GM21737 (cell line): ENCODE measurements around the gene ADAM10.

Experiments
- ATAC-seq: cut with Tn5 transposase; IDR thresholded peaks from one replicate; pipeline ENCODE4 v1.9.1; 2021; ENCODE audit warnings: mild to moderate bottlenecking, moderate library complexity; ENCODE audit not compliant: unreplicated experiment

Gene ADAM10

GRCh38 chr15:58726867-58727266, 22.6 kb downstream of the ADAM10 start:
- ATAC-seq = no peak

- peak; percentile 83 for ATAC-seq
These were observed 25.0 kb downstream of the ADAM10 start for GRCh38 chr15:58724466-58724865.

- ATAC-seq = no peak
These were observed 32.1 kb downstream of the ADAM10 start for GRCh38 chr15:58717357-58717756.

- ATAC-seq = no peak
These were observed 33.5 kb downstream of the ADAM10 start for GRCh38 chr15:58716027-58716426.

GRCh38 chr15:58715266-58715917, 34.1 kb downstream of the ADAM10 start:
- ATAC-seq = no peak

- ATAC-seq = no peak
These were observed 38.8 kb downstream of the ADAM10 start for GRCh38 chr15:58710701-58711100.

- no peak for ATAC-seq
These were observed 42.1 kb downstream of the ADAM10 start for GRCh38 chr15:58707397-58707796.

GRCh38 chr15:58705105-58705504, 44.4 kb downstream of the ADAM10 start:
- no peak for ATAC-seq

GRCh38 chr15:58704155-58704865, 45.2 kb downstream of the ADAM10 start:
- ATAC-seq = no peak

- ATAC-seq = no peak
These were observed 45.9 kb downstream of the ADAM10 start for GRCh38 chr15:58703610-58704009.

GRCh38 chr15:58702233-58702632, 47.3 kb downstream of the ADAM10 start:
- no peak for ATAC-seq

GRCh38 chr15:58701376-58701775, 48.1 kb downstream of the ADAM10 start:
- no peak for ATAC-seq

GRCh38 chr15:58699769-58700168, 49.7 kb downstream of the ADAM10 start:
- no peak for ATAC-seq

- no peak for ATAC-seq
These were observed 50.4 kb downstream of the ADAM10 start for GRCh38 chr15:58698887-58699641.

- no peak for ATAC-seq
These were observed 52.3 kb downstream of the ADAM10 start for GRCh38 chr15:58697220-58697619.

- ATAC-seq = no peak
These were observed 52.8 kb downstream of the ADAM10 start for GRCh38 chr15:58696738-58697137.

GRCh38 chr15:58694641-58695398, 54.7 kb downstream of the ADAM10 start:
- no peak for ATAC-seq

- no peak for ATAC-seq
These were observed 58.8 kb downstream of the ADAM10 start for GRCh38 chr15:58690703-58691102.

GRCh38 chr15:58689646-58690045, 59.9 kb downstream of the ADAM10 start:
- ATAC-seq = no peak

- ATAC-seq = no peak
These were observed 63.2 kb downstream of the ADAM10 start for GRCh38 chr15:58686286-58686685.

GRCh38 chr15:58684751-58685150, 64.8 kb downstream of the ADAM10 start:
- ATAC-seq = no peak
